ENCODE results near the gene EPHA6. TPM values are rescaled to one million over a fixed set of nuclear protein-coding genes. Genes with fewer than 3 reads are reported as not detected.

The EPHA6 gene
- total RNA-seq, 2 experiments from 2014 or later = not detected

DNA sequence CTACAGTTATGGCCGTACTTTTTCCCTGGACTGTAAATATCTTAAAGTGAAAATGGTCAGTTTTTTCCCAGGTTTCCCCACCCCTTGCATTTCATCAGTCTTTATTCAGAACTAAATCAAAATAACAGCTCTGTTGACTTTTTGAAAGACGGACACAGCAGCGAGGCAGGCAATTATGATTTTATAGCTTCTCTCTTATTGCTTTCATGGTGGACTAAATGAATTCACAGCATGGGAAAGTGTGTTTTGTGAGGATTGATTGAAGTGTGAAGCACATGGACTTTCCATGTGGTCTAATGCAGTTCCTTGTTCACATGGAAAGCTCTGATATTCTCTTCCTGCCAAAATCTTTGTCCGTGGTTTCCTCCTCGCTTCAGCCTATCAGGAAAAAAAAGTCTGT is 681.5 kb downstream of the EPHA6 start:
- H3K4me1 Mint-ChIP-seq (ENCODE audit: low read depth) = no peaks in the 10 kb centered on the region
- DNase-seq (no peak), ATAC-seq (ENCODE audit: poor library complexity) (no peak)
- TF ChIP-seq, protein P1, sequence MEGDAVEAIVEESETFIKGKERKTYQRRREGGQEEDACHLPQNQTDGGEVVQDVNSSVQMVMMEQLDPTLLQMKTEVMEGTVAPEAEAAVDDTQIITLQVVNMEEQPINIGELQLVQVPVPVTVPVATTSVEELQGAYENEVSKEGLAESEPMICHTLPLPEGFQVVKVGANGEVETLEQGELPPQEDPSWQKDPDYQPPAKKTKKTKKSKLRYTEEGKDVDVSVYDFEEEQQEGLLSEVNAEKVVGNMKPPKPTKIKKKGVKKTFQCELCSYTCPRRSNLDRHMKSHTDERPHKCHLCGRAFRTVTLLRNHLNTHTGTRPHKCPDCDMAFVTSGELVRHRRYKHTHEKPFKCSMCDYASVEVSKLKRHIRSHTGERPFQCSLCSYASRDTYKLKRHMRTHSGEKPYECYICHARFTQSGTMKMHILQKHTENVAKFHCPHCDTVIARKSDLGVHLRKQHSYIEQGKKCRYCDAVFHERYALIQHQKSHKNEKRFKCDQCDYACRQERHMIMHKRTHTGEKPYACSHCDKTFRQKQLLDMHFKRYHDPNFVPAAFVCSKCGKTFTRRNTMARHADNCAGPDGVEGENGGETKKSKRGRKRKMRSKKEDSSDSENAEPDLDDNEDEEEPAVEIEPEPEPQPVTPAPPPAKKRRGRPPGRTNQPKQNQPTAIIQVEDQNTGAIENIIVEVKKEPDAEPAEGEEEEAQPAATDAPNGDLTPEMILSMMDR (IDR thresholded peaks at IDR 0.05) = no peak
- H3K36me3 Mint-ChIP-seq (ENCODE audit: low read depth) = no peaks in the 10 kb centered on the region
- H3K27ac Mint-ChIP-seq = no peak overlapping the region
- H3K4me3 Mint-ChIP-seq = no peak overlapping the region
- ChIA-PET CTCF (no interaction called here), POLR2A (no interaction called here)
- H3K27me3 Mint-ChIP-seq = no peaks in the 10 kb centered on the region
- Histone ChIP-seq H3K4me3 (ENCODE audit: low read length) (no peak overlapping the region), H3K36me3 (ENCODE audit: insufficient read depth, low read length) (no peaks in the 10 kb centered on the region), H3K27ac (ENCODE audit: low read depth in 1 of 2, low read length in 2 of 2) (no peak overlapping the region), H3K27me3 (ENCODE audit: control insufficient read depth in 1 of 2, insufficient read depth in 2 of 2, low read length in 2 of 2) (no peaks in the 10 kb centered on the region), H3K4me1 (ENCODE audit: insufficient read depth, low read length) (no peaks in the 10 kb centered on the region), H3K9me3 (ENCODE audit: control insufficient read depth in 1 of 2, insufficient read depth in 1 of 2, low read length in 2 of 2) (no peaks in the 10 kb centered on the region)
- intact Hi-C loops (cut with DNase I, micrococcal nuclease) = no loop called here
- no peaks in the 10 kb centered on the region for H3K9me3 Mint-ChIP-seq

DNA sequence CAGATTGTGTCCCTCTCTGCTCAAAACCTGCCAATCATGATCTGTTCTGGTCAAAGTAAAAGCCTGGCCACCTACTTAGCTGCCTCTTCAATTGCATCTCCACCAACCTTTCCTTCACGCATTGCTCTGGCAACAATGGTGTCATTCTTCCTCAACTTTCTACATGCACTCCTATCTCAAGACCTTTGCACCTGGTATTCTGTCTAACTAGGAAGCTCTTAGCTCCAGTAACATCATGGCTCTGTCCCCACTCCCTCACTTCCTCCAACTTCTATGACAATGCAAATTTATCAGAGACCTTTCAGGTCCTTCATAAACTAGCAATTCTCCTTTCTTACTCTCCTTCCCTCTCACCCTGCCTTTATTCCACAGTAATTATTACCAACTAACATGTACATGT is 682.7 kb downstream of the EPHA6 start:
- ATAC-seq (ENCODE audit: poor library complexity) = no peak
- no peak for DNase-seq
- no peaks in the 10 kb centered on the region for H3K4me1 ChIP-seq (ENCODE audit: insufficient read depth, low read length)
- H3K4me3 ChIP-seq (ENCODE audit: low read length) = no peak overlapping the region
- ChIA-PET POLR2A (no interaction called here), CTCF (no interaction called here)
- H3K27me3 Mint-ChIP-seq = no peaks in the 10 kb centered on the region
- H3K9me3 ChIP-seq (ENCODE audit: control insufficient read depth in 1 of 2, insufficient read depth in 1 of 2, low read length in 2 of 2) = no peaks in the 10 kb centered on the region
- H3K36me3 Mint-ChIP-seq (ENCODE audit: low read depth) = no peaks in the 10 kb centered on the region
- intact Hi-C loops (cut with DNase I, micrococcal nuclease) = no loop called here
- H3K27ac Mint-ChIP-seq = no peak overlapping the region
- H3K4me3 Mint-ChIP-seq = no peak overlapping the region
- no peaks in the 10 kb centered on the region for H3K4me1 Mint-ChIP-seq (ENCODE audit: low read depth)
- H3K9me3 Mint-ChIP-seq = peaks cover 5% of the 10 kb centered on the region
- no peak overlapping the region for H3K27ac ChIP-seq (ENCODE audit: low read depth in 1 of 2, low read length in 2 of 2)
- TF ChIP-seq, protein P1 (IDR thresholded peaks at IDR 0.05) = no peak
- no peaks in the 10 kb centered on the region for H3K36me3 ChIP-seq (ENCODE audit: insufficient read depth, low read length)
- no peaks in the 10 kb centered on the region for H3K27me3 ChIP-seq (ENCODE audit: control insufficient read depth in 1 of 2, insufficient read depth in 2 of 2, low read length in 2 of 2)

DNA sequence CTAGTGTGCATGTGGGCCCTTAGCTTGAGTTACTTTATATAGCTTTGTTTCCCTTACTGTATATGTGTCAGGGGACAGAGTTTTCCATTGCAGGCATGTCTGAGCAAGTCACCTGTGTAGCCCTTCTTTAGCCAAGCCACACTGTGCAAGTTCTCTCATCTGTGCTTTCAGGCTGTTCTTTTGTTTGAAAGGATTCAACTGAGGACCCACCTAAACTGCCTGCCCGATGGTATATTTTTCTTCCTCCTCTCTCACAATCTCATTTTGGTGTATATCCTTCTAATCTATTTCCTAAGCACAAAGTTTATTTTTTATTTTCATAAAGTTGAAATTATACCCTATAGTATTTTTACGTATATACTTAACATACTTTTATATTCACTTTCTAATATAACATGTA is 690.1 kb downstream of the EPHA6 start:
- intact Hi-C loops (cut with DNase I, micrococcal nuclease) = no loop called here
- no peaks in the 10 kb centered on the region for H3K4me1 ChIP-seq (ENCODE audit: insufficient read depth, low read length)
- H3K36me3 Mint-ChIP-seq (ENCODE audit: low read depth) = no peaks in the 10 kb centered on the region
- H3K27me3 Mint-ChIP-seq = no peaks in the 10 kb centered on the region
- H3K4me3 Mint-ChIP-seq = no peak overlapping the region
- no peak overlapping the region for H3K27ac Mint-ChIP-seq
- ATAC-seq (ENCODE audit: poor library complexity) (no peak), DNase-seq (no peak)
- ChIA-PET CTCF (no interaction called here), POLR2A (no interaction called here)
- no peaks in the 10 kb centered on the region for H3K4me1 Mint-ChIP-seq (ENCODE audit: low read depth)
- H3K36me3 ChIP-seq (ENCODE audit: insufficient read depth, low read length) = no peaks in the 10 kb centered on the region
- H3K9me3 Mint-ChIP-seq = peaks cover 14% of the 10 kb centered on the region
- no peaks in the 10 kb centered on the region for H3K27me3 ChIP-seq (ENCODE audit: control insufficient read depth in 1 of 2, insufficient read depth in 2 of 2, low read length in 2 of 2)
- peaks cover 0 to 7% of the 10 kb centered on the region in 2 experiments for H3K9me3 ChIP-seq (ENCODE audit: control insufficient read depth in 1 of 2, insufficient read depth in 1 of 2, low read length in 2 of 2)
- no peak overlapping the region for H3K4me3 ChIP-seq (ENCODE audit: low read length)
- H3K27ac ChIP-seq (ENCODE audit: low read depth in 1 of 2, low read length in 2 of 2) = no peak overlapping the region
- TF ChIP-seq, protein P1 (IDR thresholded peaks at IDR 0.05) = no peak
